NCI-H748 (cell line): ENCODE data around the gene SCN9A.
"Not testable (repeated sequence)": the region's sequence is repeated elsewhere in the genome, so short reads cannot be mapped to it uniquely, and the experiment has no call there.

Experiments used
- DNase-seq: peaks from one replicate; lab custom pipeline; 2025; ENCODE audit not compliant: unreplicated experiment; lab: John Stamatoyannopoulos, UW

SCN9A gene

GRCh38 chr2:166335284-166335683 lies 40.5 kb downstream of the SCN9A start:
- peak; percentile 63 for DNase-seq

- DNase-seq, result peak; percentile 84
Measured at GRCh38 chr2:166334805-166335204, 40.9 kb downstream of the SCN9A start.

- DNase-seq, result peak; percentile 18
Measured at GRCh38 chr2:166333801-166334200, 41.9 kb downstream of the SCN9A start.

- DNase-seq, result no peak
Measured at GRCh38 chr2:166332106-166332505, 43.6 kb downstream of the SCN9A start.

GRCh38 chr2:166331468-166331867 lies 44.3 kb downstream of the SCN9A start:
- DNase-seq, result no peak

- no peak for DNase-seq
Measured at GRCh38 chr2:166329465-166329864, 46.3 kb downstream of the SCN9A start.

GRCh38 chr2:166328147-166328546 lies 47.6 kb downstream of the SCN9A start:
- DNase-seq, result no peak

- no peak for DNase-seq
Measured at GRCh38 chr2:166321076-166321475, 54.7 kb downstream of the SCN9A start.

- DNase-seq, result no peak
Measured at GRCh38 chr2:166314022-166314759, 61.6 kb downstream of the SCN9A start.

- not testable (repeated sequence) for DNase-seq
Measured at GRCh38 chr2:166312863-166313262, 62.9 kb downstream of the SCN9A start.

GRCh38 chr2:166307326-166307725 lies 68.4 kb downstream of the SCN9A start:
- DNase-seq, result no peak

GRCh38 chr2:166304656-166305055 lies 71.1 kb downstream of the SCN9A start:
- no peak for DNase-seq

GRCh38 chr2:166302036-166302435 lies 73.7 kb downstream of the SCN9A start:
- no peak for DNase-seq

GRCh38 chr2:166297951-166298350 lies 77.8 kb downstream of the SCN9A start:
- DNase-seq, result no peak

- DNase-seq, result no peak
Measured at GRCh38 chr2:166293984-166294383, 81.8 kb downstream of the SCN9A start.

GRCh38 chr2:166285215-166285614 lies 90.5 kb downstream of the SCN9A start:
- DNase-seq, result no peak

- DNase-seq, result no peak
Measured at GRCh38 chr2:166284359-166284758, 91.4 kb downstream of the SCN9A start.

- no peak for DNase-seq
Measured at GRCh38 chr2:166282154-166282553, 93.6 kb downstream of the SCN9A start.

GRCh38 chr2:166278856-166279255 lies 96.9 kb downstream of the SCN9A start:
- DNase-seq, result no peak

GRCh38 chr2:166270376-166270775 lies 105.4 kb downstream of the SCN9A start:
- no peak for DNase-seq

GRCh38 chr2:166269322-166269721 lies 106.4 kb downstream of the SCN9A start:
- DNase-seq, result no peak

- no peak for DNase-seq
Measured at GRCh38 chr2:166257859-166258258, 117.9 kb downstream of the SCN9A start.

- no peak for DNase-seq
Measured at GRCh38 chr2:166256896-166257295, 118.8 kb downstream of the SCN9A start.
